ENCODE results near the gene ACTRT2.

- no peak for TF ChIP-seq CTCF (IDR thresholded peaks at IDR 0.05; ENCODE audit: extremely low read depth in 1 of 2, insufficient read depth in 1 of 2, low read depth in 1 of 2, low read length in 2 of 2)
- TF ChIP-seq POLR2A (IDR thresholded peaks at IDR 0.05; ENCODE audit: low read depth, low read length): no peak
- no peak for TF ChIP-seq POLR2AphosphoS5 (IDR thresholded peaks at IDR 0.05; ENCODE audit: insufficient read depth, low read depth, low read length)
- TF ChIP-seq, protein P1, sequence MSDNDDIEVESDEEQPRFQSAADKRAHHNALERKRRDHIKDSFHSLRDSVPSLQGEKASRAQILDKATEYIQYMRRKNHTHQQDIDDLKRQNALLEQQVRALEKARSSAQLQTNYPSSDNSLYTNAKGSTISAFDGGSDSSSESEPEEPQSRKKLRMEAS (IDR thresholded peaks at IDR 0.05; ENCODE audit: insufficient read depth, insufficient read length): no peak
- TF ChIP-seq JUN (IDR thresholded peaks at IDR 0.05; ENCODE audit: borderline replicate concordance, insufficient read depth, insufficient read length, low read depth): no peak
Observed at GRCh38 chr1:2980073-2980791, 41.0 kb upstream of the ACTRT2 start.

All from endothelial cell of umbilical vein (primary cell).